Endodermal cell (in vitro differentiated cells): Measurements from ENCODE around the gene DUOXA2. TPM values are rescaled to one million over a fixed set of nuclear protein-coding genes. Genes with fewer than 3 reads are reported as not detected.

Experiments
- DNase-seq: peaks from one replicate; pipeline ENCODE4 v3.0.0-alpha.2; 2017
- H3K27ac ChIP-seq: 2 replicates; pipeline ENCODE4 v1.5.1; 2013; ENCODE audit warnings: mild to moderate bottlenecking, low read depth, low read length, moderate library complexity
- H3K27me3 ChIP-seq: 2 replicates; pipeline ENCODE4 v1.6.1; 2013; ENCODE audit warnings: mild to moderate bottlenecking, low read length, moderate library complexity; ENCODE audit not compliant: insufficient read depth, control insufficient read depth, poor library complexity, severe bottlenecking
- H3K36me3 ChIP-seq: 2 replicates; pipeline ENCODE4 v1.7.0; 2013; ENCODE audit warnings: mild to moderate bottlenecking, low read length, moderate library complexity; ENCODE audit not compliant: control insufficient read depth, insufficient read depth
- H3K4me1 ChIP-seq: one replicate; pipeline ENCODE4 v1.7.0; 2013; ENCODE audit warnings: low read length; ENCODE audit not compliant: control insufficient read depth, insufficient read depth
- H3K4me3 ChIP-seq: 2 replicates; pipeline ENCODE4 v1.5.1; 2013; ENCODE audit warnings: mild to moderate bottlenecking, low read length, moderate library complexity
- H3K9ac ChIP-seq: 2 replicates; pipeline ENCODE4 v1.6.1; 2013; ENCODE audit warnings: mild to moderate bottlenecking, low read length, moderate library complexity; ENCODE audit not compliant: poor library complexity, severe bottlenecking; ENCODE audit errors: extremely low read depth
- H3K9me3 ChIP-seq: 2 replicates; pipeline ENCODE4 v1.6.1; 2013; ENCODE audit warnings: mild to moderate bottlenecking, low read length, moderate library complexity; ENCODE audit not compliant: control insufficient read depth
- H3K27ac Mint-ChIP-seq: 2 replicates; pipeline ENCODE4 v1.8.0; 2020; ENCODE audit warnings: mixed read lengths
- H3K27me3 Mint-ChIP-seq: 2 replicates; pipeline ENCODE4 v1.8.0; 2021; ENCODE audit warnings: mild to moderate bottlenecking, mixed read lengths; ENCODE audit not compliant: insufficient read depth
- H3K36me3 Mint-ChIP-seq: 2 replicates; pipeline ENCODE4 v1.8.0; 2020; ENCODE audit warnings: low read depth, mixed read lengths
- H3K4me1 Mint-ChIP-seq: 2 replicates; pipeline ENCODE4 v1.8.0; 2020; ENCODE audit warnings: mixed read lengths
- H3K4me3 Mint-ChIP-seq: 2 replicates; pipeline ENCODE4 v1.8.0; 2020; ENCODE audit warnings: mild to moderate bottlenecking, moderate library complexity, mixed read lengths
- H3K9me3 Mint-ChIP-seq: 2 replicates; pipeline ENCODE4 v1.8.0; 2020; ENCODE audit warnings: mild to moderate bottlenecking, mixed read lengths
- WGBS, 2 experiments: methylation state at CpG; one replicate each; pipeline versions ENCODE4 v1.1.5 to v1.1.7; 2013; ENCODE audit warnings: missing lambda C conversion rate in 2 of 2, mixed read lengths in 1 of 2; ENCODE audit not compliant: insufficient coverage in 1 of 2, insufficient read length in 1 of 2; 5-methylcytosine and 5-hydroxymethylcytosine counted together
- total RNA-seq, 2 donors: library from RNA; stranded (reverse); fragmentation: NEBNext Ultra II Directional in 1 of 2; extraction: Animal tissue kit (Norgen Biotek cat#: 25700) in 1 of 2; gene quantifications; 2 replicates in 1 of 2; 3 replicates in 1 of 2; pipeline ENCODE4 v1.2.1, GENCODE V29; 2021
- TF ChIP-seq, protein P1 (sequence below): fragments of 200-600 bp; sonication (generic); conservative IDR thresholded peaks from 2 replicates; pipeline ENCODE4 v1.5.0; 2021; ENCODE audit warnings: antibody characterized with exemption, mild to moderate bottlenecking

The DUOXA2 gene
- total RNA-seq, 2 donors from 2014 or later: not detected

- TF ChIP-seq, protein P1, sequence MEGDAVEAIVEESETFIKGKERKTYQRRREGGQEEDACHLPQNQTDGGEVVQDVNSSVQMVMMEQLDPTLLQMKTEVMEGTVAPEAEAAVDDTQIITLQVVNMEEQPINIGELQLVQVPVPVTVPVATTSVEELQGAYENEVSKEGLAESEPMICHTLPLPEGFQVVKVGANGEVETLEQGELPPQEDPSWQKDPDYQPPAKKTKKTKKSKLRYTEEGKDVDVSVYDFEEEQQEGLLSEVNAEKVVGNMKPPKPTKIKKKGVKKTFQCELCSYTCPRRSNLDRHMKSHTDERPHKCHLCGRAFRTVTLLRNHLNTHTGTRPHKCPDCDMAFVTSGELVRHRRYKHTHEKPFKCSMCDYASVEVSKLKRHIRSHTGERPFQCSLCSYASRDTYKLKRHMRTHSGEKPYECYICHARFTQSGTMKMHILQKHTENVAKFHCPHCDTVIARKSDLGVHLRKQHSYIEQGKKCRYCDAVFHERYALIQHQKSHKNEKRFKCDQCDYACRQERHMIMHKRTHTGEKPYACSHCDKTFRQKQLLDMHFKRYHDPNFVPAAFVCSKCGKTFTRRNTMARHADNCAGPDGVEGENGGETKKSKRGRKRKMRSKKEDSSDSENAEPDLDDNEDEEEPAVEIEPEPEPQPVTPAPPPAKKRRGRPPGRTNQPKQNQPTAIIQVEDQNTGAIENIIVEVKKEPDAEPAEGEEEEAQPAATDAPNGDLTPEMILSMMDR: no peak
- no peak for DNase-seq
- Mint-ChIP-seq H3K36me3 (no peaks in the 10 kb centered on the region), H3K4me1 (peaks cover 10% of the 10 kb centered on the region), H3K27me3 (peaks cover 60% of the 10 kb centered on the region), H3K4me3 (no peak overlapping the region), H3K27ac (no peak overlapping the region), H3K9me3 (no peaks in the 10 kb centered on the region)
- Histone ChIP-seq H3K36me3 (no peaks in the 10 kb centered on the region), H3K27ac (no peak overlapping the region), H3K9ac (no peak overlapping the region), H3K9me3 (no peaks in the 10 kb centered on the region), H3K4me1 (peaks cover 8% of the 10 kb centered on the region), H3K27me3 (peaks cover 78% of the 10 kb centered on the region), H3K4me3 (peak overlapping the region; percentile 41)
- WGBS, 2 experiments: 91 to 95% methylated on average over 8 to 10 of the region's 10 CpGs
Observed at GRCh38 chr15:45088801-45089711, 25.1 kb upstream of the DUOXA2 start.

DNA sequence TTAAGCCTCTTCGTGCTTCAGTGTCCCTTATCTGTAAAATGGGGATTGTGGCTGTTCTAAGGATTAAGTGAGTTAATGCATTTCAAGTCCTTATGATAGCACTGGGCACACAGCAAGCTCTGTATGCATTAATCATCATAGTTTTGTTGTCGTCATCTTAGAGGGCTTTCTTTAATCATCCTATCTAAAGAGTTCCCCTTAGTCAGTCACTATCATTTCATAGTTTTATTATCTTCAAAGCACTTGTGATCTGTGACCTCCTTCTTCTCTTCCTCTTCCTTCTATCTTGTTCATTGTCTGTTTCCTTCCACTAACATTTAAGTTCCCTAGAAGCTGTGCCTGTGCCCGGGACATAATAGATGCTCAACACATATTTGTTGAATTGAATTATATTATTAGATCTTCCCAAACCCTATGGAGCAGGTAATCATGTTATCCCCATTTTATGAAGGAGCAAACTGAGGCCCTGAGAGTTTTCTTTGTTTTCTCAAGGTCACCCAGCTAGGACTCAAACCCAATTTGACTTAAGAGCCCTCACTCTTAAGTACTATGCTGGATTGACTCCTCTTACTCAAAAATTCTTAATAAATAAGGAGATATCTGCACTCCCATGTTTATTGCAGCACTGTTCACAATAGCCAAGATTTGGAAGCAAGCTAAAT, 24.3 kb upstream of the DUOXA2 start:
- peaks cover 67% of the 10 kb centered on the region for H3K27me3 Mint-ChIP-seq
- no peak overlapping the region for H3K27ac ChIP-seq
- 73 to 75% methylated on average over 1 to 3 of the region's 3 CpGs for WGBS, 2 experiments

GRCh38 chr15:45091161-45091560, 23.0 kb upstream of the DUOXA2 start:
- TF ChIP-seq, protein P1: no peak
- no peak overlapping the region for H3K9ac ChIP-seq
- H3K27ac ChIP-seq: no peak overlapping the region
- peaks cover 94% of the 10 kb centered on the region for H3K27me3 ChIP-seq
- H3K4me1 ChIP-seq: peaks cover 8% of the 10 kb centered on the region
- no peaks in the 10 kb centered on the region for H3K9me3 Mint-ChIP-seq
- H3K27ac Mint-ChIP-seq: no peak overlapping the region
- H3K36me3 Mint-ChIP-seq: no peaks in the 10 kb centered on the region
- no peak for DNase-seq
- H3K4me3 ChIP-seq: no peak overlapping the region
- H3K9me3 ChIP-seq: no peaks in the 10 kb centered on the region
- H3K27me3 Mint-ChIP-seq: peaks cover 73% of the 10 kb centered on the region
- 70 to 73% methylated on average over 7 of the region's 7 CpGs for WGBS, 2 experiments
- H3K4me3 Mint-ChIP-seq: no peak overlapping the region
- H3K36me3 ChIP-seq: no peaks in the 10 kb centered on the region
- H3K4me1 Mint-ChIP-seq: peaks cover 10% of the 10 kb centered on the region

More for the DNA sequence above, 24.3 kb upstream of the DUOXA2 start:
- H3K36me3 ChIP-seq: no peaks in the 10 kb centered on the region
- DNase-seq: no peak
- TF ChIP-seq, protein P1: no peak
- H3K9me3 Mint-ChIP-seq: no peaks in the 10 kb centered on the region
- no peak overlapping the region for H3K9ac ChIP-seq
- H3K27me3 ChIP-seq: peaks cover 81% of the 10 kb centered on the region
- no peaks in the 10 kb centered on the region for H3K36me3 Mint-ChIP-seq
- no peaks in the 10 kb centered on the region for H3K9me3 ChIP-seq
- H3K27ac Mint-ChIP-seq: no peak overlapping the region
- no peak overlapping the region for H3K4me3 ChIP-seq
- peaks cover 8% of the 10 kb centered on the region for H3K4me1 ChIP-seq
- H3K4me3 Mint-ChIP-seq: no peak overlapping the region
- H3K4me1 Mint-ChIP-seq: peaks cover 10% of the 10 kb centered on the region
